HG03565 (cell line): ENCODE data around the gene SLC27A2.
"Not testable (repeated sequence)": the region's sequence is repeated elsewhere in the genome, so short reads cannot be mapped to it uniquely, and the experiment has no call there.

Source experiments
- ATAC-seq: cut with Tn5 transposase; IDR thresholded peaks from one replicate; pipeline ENCODE4 v1.9.1; 2021; ENCODE audit warnings: mild to moderate bottlenecking, moderate library complexity; ENCODE audit not compliant: unreplicated experiment

SLC27A2 gene

DNA sequence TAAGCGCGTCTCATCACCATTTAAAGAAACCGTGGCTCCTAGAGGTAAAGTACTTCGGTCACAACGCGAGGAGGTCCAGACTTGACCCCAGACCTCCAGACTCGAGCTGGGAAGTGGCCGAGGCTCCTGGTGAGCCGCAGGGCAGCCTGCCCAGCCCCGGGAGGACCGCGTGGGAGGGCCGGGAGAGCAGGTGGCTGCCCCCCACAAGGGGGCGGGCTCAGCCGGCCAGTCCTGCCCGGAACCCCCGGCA, at the start of gene SLC27A2:
Gene SLC27A2, plus strand, starts transcription at position 228 of the 250 bp plus-strand sequence. CDS start 232 bp downstream, outside the sequence.
- peak; percentile 46 for ATAC-seq

DNA sequence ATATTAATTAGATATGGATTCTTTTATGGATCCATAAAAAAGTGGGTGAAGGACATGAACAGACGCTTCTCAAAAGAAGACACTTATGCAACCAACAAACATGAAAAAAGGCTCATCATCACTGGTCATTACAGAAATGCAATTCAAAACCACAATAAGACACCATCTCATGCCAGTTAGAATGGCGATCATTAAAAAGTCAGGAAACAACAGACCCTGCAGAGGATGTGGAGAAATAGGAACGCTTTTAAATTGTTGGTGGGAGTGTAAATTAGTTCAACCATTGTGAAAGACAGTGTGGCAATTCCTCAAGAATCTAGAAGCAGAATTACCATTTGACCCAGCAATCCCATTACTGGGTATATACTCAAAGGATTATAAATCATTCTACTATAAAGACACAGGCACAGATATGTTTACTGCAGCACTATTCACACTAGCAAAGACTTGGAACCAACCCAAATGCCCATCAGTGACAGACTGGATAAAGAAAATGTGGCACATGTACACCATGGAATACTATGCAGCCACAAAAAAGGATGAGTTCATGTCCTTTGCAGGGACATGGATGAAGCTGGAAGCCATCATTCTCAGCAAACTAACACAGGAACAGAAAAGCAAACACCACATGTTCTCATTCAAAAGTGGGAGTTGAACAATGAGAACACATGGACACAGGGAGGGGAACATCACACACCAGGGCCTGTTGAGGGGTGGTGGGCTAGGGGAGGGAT, 49.6 kb upstream of the SLC27A2 start:
- not testable (repeated sequence) for ATAC-seq

GRCh38 chr15:50134524-50135024, 47.4 kb upstream of the SLC27A2 start:
- ATAC-seq = peak; percentile 81

- peak; percentile 55 for ATAC-seq
Measured at GRCh38 chr15:50135031-50135551, 46.9 kb upstream of the SLC27A2 start.

- ATAC-seq = no peak
Measured at GRCh38 chr15:50137330-50137761, 44.6 kb upstream of the SLC27A2 start.

DNA sequence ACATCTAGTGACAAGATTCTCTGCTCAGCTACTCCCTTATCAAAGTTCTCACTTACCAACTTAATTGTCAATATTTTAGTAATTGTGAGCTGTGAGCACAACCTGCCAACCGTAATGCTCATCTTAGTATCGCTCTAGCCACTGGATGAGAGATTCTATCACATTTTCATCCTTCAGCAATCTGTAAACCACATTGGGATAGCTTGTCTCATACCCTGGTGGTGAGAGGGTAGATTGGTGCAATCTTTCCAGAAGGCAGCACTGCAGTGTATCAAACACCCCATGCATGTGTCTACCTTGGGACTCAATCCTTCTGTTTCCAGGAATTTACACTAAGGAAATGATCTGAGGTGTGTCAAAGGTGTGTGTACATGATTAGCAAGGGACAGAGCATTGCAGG, 44.1 kb upstream of the SLC27A2 start:
- ATAC-seq = no peak

- ATAC-seq = no peak
Measured at GRCh38 chr15:50138391-50138790, 43.6 kb upstream of the SLC27A2 start.

DNA sequence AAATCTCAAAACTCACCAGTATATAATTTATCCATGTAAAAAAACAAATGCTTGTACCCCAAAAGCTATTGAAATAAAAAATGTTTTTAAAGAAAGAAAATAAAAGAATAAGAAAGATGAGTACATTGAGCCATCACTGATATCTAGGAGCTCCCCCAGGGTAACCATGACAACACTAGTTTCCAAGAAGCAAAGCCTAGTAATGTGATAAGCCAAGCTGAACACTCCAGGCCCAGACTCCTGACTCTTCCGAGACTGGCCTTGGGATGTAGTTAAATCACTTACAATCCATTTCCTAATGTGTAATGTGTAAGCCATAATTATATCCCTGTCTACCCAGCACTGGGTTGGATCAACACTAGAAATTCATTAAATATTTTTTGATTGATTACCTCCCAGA, 41.9 kb upstream of the SLC27A2 start:
- no peak for ATAC-seq

DNA sequence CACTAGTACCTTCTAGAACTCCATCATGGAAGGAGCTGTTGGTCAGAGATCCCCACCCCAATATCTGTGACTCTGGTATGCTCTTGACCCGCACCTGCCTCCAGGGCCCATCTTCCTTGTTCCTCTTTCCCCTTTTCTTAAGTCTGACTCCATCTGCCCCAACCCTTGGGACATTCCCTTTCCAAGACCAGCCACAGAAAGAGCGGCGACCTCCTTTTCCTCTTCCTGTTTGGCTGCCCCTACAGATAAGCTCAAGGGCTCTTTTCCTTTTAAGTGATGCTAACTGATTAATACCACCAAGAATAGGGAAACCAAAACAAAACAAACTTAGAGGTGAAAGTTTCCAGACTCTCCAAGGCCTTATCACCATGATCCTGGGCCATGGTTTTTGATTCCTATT, 41.0 kb upstream of the SLC27A2 start:
- no peak for ATAC-seq

- ATAC-seq = no peak
Measured at GRCh38 chr15:50141856-50142255, 40.1 kb upstream of the SLC27A2 start.

DNA sequence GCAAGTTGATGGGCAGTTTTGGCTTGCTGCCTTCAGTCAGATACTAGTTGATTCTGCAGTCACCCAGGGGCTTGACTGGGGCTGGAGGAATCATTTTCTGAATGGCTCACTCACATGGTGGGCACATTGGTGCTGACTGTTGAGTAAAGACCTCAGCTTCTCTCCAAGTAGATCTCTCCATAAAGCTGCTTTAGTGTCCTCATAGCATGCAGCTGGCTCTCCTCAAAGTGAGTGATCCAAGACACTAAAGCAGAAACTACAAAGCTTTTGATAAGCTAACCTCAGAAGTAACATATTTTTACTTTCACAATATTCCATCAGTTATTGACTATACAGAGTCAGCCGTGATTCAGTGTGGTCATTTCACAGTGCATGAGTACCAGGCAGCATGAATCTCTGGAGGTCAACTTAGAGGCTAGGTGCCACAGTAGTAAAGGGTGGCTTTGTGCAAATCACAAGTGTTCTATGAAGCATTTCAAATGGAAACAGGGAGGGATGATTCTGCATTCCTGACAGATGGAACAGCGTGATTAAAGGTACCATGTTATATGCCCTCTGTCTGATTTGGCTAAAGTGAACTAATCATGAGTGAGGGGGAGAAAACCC, 38.6 kb upstream of the SLC27A2 start:
- ATAC-seq = no peak

DNA sequence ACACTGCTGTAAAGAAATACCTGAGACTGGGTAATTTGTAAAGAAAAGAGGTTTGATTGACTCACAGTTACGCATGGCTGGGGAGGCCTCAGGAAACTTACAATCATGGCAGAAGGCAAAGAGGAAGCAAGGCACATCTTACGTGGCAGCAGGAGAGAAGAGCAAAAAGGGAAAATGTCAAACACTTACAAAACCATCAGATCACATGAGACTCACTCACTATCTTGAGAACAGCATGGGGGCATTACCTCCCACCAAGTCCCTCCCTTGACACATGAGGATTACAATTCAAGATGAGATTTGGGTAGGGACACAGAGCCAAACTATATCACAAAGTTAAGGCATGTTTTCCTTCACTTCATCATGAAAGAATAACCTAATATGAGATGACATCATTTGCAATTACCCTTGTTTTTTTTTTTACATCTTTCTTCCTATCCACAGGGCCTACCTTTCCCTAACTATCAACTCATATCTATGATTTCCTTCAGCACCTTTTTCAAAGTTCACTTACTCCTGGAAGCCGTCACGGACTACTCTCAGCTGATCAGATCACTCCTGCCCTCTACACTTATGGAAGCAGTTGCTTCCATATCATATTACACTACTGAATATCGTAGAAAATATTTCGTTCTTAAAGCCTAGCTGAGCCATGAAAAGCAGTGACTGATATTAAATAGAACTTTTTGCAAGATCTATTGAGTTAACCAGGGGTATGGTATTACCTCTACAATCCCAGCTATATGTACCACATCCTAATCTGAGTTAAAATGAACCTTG, 37.5 kb upstream of the SLC27A2 start:
- no peak for ATAC-seq

DNA sequence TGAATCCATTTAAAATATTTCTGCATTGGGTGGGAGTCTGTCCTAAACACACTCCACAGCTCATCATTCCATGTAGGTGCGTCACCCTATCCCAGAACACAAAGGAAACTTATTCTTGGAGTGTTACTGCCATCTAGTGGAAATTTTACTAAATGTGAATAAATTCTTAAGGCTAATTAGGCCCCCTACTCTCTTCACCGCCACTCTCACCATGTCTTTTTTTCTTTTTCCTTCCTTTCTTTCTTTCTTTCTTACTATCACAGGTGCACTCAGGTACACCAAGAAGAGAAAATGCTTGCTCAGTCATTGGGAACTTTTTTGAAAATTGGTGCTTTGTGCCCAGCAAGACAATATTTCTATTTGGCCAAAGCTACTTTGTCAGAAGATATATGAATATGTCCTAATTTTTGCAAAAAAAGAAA, 36.5 kb upstream of the SLC27A2 start:
- ATAC-seq = no peak

GRCh38 chr15:50146632-50147031, 35.4 kb upstream of the SLC27A2 start:
- no peak for ATAC-seq

- no peak for ATAC-seq
Measured at GRCh38 chr15:50148362-50148963, 33.5 kb upstream of the SLC27A2 start.

- ATAC-seq = no peak
Measured at GRCh38 chr15:50149090-50149489, 32.9 kb upstream of the SLC27A2 start.

DNA sequence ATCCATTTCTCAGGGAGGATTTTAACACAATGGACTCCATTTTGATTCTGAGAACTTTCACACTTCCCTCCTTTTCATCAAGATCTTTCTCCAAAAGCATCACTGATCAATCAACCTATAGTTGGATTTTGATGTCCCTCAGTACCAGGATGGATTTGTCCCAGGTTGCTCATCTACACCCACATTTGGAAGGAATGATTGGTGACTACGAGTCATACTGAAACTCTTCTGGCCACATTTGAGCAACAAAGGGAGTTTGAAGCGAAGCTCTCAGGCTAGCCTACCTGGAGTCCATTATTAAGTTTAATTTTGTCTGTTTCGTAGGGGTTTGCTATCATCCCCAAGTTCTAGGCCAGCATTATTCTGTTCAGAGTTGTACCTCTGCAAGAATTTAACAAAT, 31.6 kb upstream of the SLC27A2 start:
- no peak for ATAC-seq

DNA sequence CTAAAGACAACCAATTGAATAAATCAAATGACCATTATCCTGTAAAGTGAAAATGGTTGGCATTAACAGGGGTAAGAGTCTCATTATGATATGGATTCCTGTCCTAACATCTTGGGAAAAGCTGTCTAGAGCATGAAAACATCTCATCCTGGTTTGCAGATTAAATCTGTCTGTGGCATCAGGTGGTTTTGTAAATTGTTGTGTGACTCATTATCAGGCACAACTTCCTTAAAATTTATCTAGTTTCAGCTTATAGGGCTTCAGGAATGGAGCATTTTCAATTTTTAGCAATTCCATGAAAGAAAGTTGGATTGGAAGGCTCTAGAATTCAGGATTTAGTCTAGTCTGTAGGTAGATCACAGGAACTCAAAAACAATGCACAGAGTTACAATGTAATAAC, 31.1 kb upstream of the SLC27A2 start:
- no peak for ATAC-seq

GRCh38 chr15:50151476-50151875, 30.5 kb upstream of the SLC27A2 start:
- ATAC-seq = no peak

DNA sequence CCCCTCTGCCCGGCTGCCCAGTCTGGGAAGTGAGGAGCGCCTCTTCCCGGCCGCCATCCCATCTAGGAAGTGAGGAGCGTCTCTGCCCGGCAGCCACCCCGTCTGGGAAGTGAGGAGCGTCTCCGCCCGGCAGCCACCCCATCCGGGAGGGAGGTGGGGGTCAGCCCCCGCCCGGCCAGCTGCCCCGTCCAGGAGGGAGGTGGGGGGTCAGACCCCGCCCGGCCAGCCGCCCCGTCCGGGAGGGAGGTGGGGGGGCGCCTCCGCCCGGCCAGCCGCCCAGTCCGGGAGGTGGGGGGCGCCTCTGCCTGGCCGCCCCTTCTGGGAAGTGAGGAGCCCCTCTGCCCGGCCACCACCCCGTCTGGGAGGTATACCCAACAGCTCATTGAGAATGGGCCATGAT, 23.8 kb upstream of the SLC27A2 start:
- ATAC-seq = not testable (repeated sequence)
